22Rv1 (cell line): ENCODE measurements around the gene WDR75.

Source experiments
- CTCF ChIP-seq: fragments of 450-650 bp; IDR thresholded peaks from 2 replicates; pipeline ENCODE4 v1.5.1; 2017; ENCODE audit warnings: mild to moderate bottlenecking
- ZFX ChIP-seq: fragments of 450-650 bp; IDR thresholded peaks from 2 replicates; pipeline ENCODE4 v1.6.1; 2017; ENCODE audit warnings: antibody characterized with exemption, borderline replicate concordance

GRCh38 chr2:189521699-189522434, 80.6 kb downstream of the WDR75 start:
- TF ChIP-seq CTCF (peak; percentile 36; the same call in 1 of the 2 replicates), ZFX (no peak)
